GM18868 (cell line): Measurements from ENCODE around the gene TBXAS1.

ENCODE experiments used
- ATAC-seq: cut with Tn5 transposase; IDR thresholded peaks from one replicate; pipeline ENCODE4 v1.9.1; 2021; ENCODE audit warnings: mild to moderate bottlenecking, moderate library complexity; ENCODE audit not compliant: unreplicated experiment

TBXAS1 gene

DNA sequence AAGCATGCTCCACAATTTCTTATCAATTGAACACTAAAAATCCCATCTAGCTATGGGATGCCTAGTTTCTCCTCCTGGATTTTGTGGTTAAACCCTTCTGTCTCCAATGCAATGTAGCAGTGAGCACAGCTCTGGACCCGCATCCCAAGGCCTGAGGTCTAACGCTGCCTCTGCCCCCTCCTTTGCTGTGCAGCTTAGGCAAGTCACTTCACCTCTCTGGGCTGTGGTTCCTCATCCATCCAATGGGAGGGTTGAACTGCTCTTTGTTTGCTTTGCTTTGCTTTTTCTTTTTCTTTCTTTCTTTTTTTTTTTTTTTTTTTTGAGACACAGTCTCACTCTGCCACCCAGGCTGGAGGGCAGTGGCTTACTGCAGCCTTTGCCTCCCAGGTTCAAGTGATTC lies 164.5 kb downstream of the TBXAS1 start:
- ATAC-seq, result no peak

DNA sequence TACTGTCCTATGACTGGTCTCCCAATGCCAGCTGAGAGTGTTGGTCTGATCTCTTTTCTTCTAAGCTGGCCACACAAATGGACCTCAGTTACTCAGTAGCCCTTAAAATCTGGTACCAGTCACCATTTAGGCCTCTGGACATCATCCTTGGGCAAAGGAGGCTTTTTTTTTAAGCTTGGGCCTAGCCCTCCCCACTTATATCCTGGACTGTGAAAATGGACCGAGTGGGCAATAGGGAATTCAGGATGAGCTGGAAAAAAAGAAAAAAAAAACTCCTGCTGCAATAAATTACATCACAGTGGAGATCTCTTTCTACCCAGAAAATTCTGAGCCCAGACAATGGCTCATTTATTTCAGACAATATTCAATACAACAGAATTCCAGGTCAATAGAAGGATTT lies 165.3 kb downstream of the TBXAS1 start:
- no peak for ATAC-seq

DNA sequence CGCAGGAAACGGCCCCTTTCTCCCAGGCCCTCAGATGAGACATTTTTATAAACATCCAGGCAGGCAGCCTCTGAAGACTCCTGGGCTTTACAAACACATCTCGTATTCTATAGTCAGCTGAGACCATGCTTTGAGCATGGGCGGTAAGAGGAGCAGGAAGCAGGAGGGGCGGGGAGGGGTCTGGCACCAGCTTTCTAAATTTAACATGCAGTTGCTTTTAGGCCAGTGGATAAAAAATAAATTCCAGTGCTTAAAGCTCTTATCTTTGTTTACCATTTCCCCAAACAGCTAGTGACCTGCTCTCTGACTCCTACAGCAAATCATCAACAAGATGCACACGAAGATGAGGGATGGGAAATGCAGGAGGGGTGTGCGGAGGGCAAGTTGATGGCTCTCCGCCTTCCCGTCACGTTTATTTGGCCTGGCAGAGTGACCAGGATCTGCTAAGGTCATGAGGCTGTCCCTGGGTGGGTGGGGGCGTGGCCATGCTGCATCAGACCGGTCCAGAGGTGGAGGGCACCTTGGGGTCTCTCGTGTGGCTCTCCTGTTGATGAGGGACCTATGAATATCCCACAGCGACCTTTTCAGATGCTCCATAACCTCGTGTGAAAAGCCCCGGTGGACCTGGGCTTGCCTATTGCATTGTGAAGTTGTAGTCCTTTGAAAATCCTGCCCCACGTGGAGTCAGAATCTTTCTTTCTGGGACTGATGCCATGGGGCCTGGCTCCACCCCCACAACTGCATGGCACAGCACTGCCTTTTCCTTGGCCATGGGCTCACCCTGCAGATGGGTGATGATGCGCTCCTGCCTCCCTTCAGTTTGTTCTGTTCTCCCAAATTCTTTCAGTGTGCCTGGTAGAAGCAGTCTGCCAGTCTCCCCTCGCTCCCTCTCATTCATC lies 166.2 kb downstream of the TBXAS1 start:
- no peak for ATAC-seq

DNA sequence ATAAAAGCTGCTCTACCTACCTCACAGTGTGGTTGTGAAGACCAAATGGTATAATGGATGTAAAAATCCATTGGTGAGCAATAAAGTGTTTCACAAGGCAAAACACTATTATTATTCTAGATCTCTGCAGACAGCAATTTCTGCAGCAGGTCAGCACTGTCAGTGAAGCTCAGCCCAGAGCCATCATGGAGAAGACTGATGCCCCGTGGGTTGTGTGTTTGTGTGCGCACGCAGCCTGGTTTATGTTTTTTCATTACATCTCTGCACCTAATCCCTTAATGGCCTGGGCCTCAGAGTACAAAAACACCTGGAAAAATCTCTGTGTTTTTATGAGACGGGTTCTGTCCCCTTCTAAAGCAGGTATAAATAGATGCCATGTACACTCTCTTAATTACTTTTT lies 169.5 kb downstream of the TBXAS1 start:
- no peak for ATAC-seq

DNA sequence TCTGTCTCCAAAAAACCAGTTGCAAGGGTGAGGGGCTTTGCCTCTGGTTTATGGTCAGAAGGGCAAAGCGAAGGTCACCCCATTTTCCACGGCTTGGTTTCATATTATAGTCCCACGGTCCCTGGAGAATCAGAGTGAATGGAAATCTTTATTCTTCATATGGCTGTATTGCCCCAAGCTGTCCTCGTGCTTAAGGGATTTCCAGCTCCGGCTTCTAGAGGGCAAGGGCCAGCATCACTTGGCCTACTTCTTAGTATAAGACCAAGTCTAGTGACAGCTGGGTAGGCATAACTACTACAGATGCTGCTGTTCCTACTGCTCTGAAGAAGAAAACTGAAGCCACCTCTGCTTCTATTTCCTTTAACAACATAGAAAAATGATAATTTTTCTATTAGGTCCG lies 170.5 kb downstream of the TBXAS1 start:
- no peak for ATAC-seq

DNA sequence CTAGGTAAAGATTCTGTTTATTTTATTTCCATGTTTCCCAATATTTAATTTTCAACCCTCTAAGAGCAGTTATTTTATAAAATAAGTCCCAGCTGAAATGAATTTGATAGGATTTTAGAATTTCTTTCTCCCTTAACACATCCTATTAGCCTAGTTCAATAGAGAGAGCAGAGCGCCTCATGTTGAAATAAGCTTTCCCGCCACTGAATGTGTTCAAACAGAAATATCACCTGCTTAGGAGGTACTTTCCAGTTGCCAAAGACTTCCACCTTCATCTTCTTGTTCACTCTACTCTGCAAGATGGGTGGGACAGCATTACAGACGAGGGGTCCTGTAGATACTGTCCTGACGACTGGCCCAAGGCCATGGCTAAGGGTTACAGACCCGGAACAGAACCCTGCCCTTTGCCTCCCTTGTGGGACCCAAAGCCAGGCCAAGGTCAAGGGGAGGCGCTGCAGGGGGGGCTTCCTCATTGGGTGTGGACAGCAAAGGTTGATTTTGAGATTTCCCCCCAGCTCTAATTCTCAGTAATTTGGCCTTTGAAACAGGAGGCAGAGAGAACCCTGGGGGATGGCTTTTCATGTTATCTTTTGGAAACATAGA lies 171.7 kb downstream of the TBXAS1 start:
- ATAC-seq, result no peak

DNA sequence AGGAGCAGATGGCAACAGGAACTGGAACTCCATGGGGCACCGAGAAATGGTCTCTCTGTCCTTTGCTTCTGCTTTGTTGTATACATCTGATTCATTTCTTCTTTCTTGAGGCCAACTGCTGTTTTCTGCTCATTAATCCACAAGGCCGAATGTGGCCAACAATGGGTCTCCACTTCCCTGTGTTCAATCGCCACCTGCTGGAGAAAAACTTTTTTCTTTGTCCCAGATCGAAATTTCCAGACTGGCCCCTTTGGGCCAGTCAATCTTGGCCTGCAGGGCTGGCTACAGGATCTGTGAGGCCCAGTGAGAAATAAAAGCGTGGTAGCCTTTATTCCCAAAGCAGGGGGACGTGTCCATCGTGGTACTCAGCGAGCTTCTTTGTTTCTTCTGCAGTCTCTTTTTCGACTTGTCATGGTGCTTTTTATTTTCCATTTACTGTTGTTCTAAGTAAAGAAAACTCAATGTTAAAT lies 174.9 kb downstream of the TBXAS1 start:
- no peak for ATAC-seq

DNA sequence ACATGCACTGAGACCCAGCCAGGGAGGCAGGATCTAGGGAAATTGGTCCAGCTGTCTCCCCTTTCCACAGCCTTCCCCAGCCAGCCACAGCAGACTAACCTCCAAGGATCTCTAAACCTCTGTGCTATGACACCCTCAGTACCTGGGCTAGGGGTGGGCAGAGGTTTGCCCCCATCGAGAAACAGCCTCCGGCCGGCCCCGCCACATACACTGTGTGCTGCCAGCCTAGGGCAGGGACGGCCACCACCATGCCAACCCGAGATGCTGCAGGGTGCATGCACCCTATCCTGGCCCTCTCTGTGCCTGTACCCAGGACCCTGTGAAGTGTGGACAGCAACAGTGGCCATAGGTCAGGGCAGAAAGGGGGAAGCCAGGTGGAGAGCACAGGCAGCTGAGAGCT lies 175.6 kb downstream of the TBXAS1 start:
- no peak for ATAC-seq

DNA sequence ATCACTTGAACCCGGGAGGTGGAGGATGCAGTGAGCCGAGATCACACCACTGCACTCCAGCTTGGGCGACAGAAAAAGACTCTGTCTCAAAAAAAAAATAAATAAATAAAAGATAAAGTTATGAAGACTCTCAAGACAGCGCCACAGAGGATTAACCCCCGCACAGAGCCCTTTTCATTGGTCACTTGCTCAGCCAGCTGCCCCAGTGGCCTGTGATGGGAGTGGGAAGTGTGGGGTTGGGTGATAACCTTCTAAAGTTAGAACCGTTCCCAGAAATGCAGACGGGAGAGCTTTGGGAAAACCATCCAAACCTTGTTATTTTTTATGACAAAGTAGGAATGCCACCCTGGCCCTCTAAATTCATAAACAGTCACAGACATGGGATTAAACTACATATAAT lies 176.3 kb downstream of the TBXAS1 start:
- no peak for ATAC-seq

DNA sequence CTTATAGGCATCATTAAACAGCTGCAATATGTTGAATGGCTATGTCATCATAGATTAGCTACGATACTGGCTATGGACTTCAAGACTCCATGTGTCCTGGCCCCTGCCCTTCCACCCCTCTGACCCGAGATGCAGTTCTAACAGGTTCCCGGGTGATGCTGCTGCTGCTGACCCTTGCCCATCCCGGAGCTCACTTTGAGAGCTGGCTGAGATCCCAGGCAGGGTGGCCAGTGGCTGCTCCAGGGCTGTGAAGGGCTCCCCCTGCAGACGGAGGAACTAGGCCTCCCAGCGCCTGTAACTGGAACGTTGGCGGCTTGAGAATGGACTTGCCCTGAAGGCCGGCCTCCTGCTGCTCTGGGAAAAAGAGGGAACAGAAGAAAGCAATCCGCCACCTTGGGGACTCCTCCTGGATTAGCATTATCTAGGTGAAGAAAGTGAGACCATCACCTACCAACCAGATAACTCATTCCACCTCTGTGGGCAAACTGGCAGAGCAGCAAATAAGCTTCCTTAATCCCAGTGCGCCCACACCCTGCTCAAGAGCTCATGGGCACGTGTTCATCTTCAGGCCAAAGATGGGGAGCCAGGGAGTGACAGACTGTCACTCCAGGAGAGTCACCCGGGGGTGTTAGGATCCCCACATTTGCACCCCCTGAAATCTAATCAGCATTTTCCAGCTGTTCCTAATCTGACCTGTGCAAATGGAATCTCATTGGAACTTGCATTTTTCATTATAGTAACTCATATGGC lies 176.9 kb downstream of the TBXAS1 start:
- ATAC-seq, result no peak

DNA sequence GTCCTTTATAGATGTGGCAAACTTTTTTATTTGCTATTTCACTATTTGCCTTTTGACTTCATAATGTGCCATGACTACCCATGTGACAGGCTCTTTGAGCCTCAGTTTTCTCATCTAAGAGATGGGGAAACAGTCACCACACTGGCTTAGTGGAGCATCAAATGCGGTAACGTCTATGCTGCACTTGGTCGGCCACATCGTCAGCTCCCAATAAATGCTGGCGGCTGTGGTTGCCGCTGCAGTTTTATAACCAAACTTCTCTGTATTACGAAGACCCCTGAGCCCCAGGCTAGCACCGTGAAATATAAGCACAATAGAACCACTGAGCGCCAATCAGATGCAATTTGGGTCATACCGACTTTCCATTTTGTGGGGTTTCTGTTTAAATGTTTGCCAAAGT lies 177.5 kb downstream of the TBXAS1 start:
- ATAC-seq, result no peak

DNA sequence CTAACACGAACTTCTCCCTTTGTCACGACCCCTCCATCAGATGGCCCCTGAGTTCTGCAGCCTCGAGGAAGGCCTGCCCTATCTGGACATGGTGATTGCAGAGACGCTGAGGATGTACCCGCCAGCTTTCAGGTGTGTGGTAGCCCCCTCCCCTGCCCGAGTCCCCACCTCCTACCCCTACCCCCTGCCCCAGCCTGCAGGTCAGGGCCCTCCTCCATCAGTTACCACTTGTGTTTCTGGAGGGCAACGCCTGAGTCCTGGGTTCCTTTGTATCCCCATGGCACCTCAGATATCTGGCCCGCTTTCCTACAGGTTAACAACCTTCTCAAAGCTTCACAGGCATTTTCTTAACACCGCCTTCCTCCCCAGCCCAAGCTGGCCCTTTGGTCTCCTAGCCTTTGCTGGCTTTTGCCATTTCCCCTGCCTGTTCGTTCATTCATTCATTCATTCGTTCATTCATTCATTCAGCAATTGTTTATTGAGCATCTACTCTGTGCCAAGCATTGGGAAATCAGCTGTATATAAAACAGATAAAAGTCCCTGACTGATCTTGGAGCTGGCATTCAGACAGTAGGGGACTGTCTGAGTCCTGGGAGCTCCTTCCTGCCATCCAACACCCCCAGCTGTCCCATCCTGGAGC lies 178.1 kb downstream of the TBXAS1 start:
- no peak for ATAC-seq

DNA sequence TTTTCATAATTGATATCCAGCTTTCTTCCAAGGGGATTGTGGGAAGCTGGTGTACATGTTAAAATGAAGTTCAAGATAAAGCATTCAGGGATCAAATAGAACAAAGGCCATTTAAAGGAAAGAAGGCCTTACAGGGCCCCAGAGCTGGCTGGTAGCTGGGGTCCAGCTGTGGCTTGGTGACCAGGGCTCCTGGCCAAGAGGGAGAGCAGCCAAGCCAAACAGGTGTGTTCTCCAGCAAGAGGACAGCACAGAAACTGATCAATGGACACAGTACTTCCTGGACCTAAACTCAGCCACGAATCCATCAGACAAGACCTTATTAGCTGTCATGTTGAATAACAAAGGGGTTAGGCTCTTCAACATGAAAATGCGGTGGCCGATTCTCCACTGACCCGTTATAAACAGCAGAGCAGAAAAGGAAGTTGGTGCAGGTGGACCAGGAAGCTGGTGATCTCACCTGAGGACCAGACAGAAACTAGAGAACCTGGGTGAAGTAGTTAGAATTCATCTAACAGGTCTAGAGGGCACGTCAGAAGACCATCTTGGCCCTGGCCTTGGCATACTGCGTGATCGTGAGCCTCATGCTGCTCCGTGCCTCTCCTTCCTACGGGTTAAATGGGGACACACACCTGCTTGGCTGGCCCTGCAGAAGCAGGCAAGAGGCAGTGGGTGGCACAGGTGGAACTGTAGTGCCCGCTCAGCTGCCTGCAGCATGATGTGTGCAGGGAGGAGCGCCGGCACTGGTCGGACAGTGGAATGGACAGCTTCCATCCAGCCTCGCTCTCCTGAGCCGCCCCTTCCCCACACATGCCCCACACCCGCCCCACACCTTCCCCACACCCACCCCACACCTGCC lies 179.9 kb downstream of the TBXAS1 start:
- ATAC-seq, result no peak

DNA sequence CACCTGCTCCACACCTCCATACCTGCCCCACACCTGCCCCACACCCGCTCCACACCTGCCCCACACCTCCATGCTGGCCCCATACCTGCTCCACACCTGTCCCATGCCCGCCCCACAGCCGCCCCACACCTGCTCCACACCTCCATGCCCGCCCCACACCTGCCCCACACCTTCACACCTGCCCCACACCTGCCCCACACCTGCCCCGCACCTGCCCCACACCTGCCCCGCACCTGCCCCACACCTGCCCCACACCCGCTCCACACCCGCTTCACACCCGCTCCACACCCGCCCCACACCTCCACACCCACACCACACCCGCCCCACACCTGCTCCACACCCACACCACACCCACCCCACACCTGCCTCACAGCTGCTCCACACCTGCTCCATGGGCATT lies 180.7 kb downstream of the TBXAS1 start:
- no peak for ATAC-seq

DNA sequence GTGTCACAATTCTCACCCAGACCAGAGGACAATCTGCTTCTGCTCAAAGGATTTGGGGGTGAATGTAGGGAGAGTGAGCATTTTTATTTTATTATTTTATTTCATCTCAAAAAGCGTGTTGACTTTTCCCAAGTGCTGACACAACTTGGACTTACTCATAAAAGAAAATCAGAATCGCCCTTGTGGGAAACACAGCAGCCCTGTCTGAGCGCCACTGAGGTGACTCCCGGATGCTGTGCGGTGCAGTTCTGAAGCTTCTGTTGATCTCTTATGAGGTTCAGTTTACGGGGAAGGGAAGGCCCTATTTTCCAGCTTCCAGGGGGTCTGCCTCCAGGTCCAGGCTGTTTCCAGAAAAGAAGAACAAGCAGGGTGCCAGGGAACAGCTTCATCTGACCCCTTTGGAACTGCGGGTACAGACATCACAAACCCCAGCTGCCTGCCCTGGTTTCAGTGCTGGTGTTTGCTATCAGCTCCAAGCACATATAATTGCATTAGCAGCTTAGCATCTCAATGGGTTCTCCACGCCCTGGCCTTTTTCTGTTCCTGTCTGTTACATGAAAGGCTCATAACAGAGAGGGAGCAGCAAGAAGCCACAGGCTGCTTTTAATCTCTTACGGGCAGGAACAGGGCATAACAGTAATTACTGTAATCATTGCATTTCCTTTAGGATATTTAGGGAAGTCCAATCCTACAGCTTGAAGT lies 181.3 kb downstream of the TBXAS1 start:
- ATAC-seq, result no peak

DNA sequence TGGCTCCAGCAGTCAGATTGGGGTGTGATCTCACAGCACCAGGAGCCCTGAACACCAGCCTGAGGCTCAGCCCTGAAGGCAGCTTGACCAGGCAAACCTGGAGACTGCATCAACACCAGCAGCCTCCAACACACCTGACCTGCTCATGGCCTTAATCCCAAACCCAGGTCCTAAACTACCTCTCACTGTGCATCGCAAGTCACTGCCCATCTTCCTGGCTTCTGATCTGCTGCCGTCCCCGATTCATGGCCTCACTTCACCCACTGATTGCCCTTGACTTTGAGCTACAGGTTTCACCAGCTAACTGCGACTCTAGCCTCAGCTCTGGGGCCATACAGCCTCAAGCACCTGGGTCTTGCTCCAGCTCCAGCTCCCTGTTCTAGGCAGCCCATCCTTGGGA lies 184.6 kb downstream of the TBXAS1 start:
- no peak for ATAC-seq

DNA sequence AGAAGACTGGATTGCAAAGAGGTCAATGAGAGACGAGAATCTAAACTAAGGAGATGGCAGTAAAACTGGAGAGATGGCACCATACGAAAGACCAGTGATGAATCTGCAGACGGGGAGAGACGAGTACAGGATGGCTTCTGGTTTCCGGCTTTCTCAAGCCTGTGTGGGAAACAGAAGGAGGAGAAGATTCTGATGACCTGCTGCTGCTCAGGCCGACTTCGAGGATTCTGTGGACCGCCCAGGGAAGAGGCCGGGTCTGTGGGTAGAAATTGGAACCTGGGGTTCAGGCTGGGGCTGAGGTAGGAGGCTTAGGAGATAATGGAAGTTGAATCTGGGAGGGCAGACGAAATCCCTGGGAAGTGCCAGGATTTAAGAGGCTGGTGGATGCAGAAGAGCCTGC lies 185.1 kb downstream of the TBXAS1 start:
- ATAC-seq, result no peak

DNA sequence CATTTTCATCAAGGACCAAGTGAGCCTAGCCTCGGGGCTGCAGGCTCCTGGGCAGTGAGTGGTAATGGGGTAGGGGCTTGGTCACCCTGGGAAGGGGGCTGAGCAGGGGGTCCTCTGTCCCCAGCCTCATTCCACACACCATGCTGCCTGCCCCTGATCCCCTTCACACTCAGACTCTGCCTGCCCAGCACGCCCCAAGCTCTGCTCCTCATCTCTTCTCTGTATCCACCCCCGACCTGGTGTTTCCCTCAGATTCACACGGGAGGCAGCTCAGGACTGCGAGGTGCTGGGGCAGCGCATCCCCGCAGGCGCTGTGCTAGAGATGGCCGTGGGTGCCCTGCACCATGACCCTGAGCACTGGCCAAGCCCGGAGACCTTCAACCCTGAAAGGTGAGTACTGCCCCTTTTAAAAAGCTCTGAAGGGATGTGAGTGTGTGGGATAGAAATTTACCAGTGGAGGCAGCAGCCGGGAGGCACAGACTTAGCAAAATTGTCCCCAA lies 186.5 kb downstream of the TBXAS1 start:
- no peak for ATAC-seq

DNA sequence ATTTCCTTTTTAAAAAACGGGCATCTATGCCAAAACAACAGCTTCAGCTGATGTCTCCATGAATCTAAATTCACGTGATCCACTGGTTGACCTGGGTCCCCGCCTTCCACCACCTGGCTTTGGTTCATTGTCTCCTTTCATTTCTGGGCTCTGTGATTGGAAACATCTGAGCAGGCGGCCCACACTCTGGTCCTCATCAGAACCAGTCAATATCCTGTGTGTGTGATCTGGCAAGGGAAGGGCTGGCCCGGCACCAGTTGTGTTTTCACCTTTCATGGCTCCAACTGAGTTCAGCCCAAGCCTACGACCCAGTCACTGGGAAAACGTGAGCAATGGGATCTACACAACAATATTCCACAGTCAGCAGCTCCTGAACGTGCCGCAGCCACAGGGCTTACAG lies 187.5 kb downstream of the TBXAS1 start:
- no peak for ATAC-seq

DNA sequence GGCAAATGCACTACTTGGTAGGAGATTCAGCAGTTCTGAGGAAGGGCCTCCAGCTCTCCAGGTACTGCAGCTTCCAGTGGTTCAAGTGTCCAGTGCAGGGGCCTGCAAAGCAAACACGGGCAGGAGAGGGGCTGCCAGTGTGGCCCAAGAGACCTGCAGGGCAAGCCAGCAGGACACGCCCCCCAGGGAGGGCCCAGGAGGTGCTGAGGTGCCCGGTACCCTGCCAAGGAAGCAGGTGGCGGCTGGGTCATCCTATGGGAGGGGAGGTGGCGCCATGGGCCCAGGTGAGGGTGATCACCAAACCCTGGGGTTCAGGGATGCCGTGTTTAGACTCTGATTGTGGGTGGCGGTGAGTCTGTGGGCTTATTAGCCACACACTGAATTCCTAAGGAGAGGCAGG lies 188.0 kb downstream of the TBXAS1 start:
- ATAC-seq, result no peak
